Activated naive CD4-positive, alpha-beta T cell treated with anti-CD3 and anti-CD28 coated beads, Interleukin-2, amount 50 U/mL, for 72 hours (primary cell): ENCODE results near the gene ZNF770. TPM values are rescaled to one million over a fixed set of nuclear protein-coding genes. Genes with fewer than 3 reads are reported as not detected.
A peak's percentile ranks its signal among the peaks of the same experiment; 100 is the strongest.

ENCODE experiments used
- ATAC-seq, 2 donors: fragments of 150-1000 bp; cut with Tn5 transposase; 2 replicates each; pipeline ENCODE4 v1.10.0; 2021; ENCODE audit warnings: mild to moderate bottlenecking in 2 of 2, moderate library complexity in 2 of 2
- DNase-seq, 2 donors: peaks; one replicate each; pipeline ENCODE4 v3.0.0; 2021 to 2022; ENCODE audit warnings: low spot score in 2 of 2
- H3K27ac Mint-ChIP-seq, 2 donors: one replicate each; pipeline ENCODE4 v1.8.0; 2022; ENCODE audit warnings: mild to moderate bottlenecking in 2 of 2, mixed read lengths in 2 of 2
- H3K36me3 Mint-ChIP-seq, 2 donors: one replicate each; pipeline ENCODE4 v1.8.0; 2022; ENCODE audit warnings: mixed read lengths in 2 of 2
- H3K9me3 Mint-ChIP-seq, 2 donors: one replicate each; pipeline ENCODE4 v1.8.0; 2022; ENCODE audit warnings: mixed read lengths in 2 of 2
- total RNA-seq, 2 donors: library from RNA; stranded (reverse); gene quantifications; one replicate each; pipeline ENCODE4 v1.2.3, GENCODE V29; 2022

ZNF770 gene
- 10 to 100 TPM; 25.2 to 53.0 TPM for total RNA-seq

DNA sequence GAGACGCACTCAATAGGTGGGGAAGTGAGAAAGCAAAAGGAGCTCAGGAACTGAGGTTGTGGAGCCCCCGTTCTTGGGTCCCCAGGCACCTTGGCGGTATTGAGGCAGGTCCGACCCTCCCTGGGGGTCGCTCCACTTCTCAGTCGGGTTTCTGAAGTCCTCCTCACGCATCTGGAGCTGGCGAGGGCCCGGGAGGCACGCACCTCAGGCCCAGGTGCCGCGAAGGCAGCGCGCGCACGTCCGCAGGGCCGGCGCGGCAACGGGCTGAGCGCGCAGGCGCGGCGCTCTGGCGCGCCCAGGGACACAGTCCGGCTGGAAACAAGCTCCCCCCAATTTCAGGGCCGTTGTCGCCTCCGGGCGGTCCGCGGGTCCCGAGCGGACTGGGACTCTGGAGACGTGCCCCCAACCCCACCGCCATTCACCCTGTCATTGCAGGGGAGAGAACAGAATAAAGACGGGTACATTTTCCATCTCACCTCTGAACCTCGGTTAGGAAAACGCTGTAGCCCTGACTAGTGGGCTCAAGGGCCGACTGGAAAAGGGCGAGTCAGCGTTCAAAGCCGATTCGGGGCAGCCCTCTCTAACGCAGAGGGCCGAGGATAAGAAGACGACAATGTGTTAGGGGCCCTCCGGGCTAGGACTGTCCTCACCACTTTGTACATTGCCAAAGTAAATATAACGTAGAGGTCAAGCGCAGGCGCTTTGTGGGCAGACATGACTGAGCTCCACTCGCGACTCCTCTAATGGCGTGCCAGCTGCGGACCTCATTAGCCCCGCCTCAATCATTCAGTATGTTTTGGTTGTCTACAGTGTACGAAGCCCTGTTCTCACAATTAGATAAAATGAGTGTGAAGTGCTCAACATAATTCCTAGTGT is at the start of gene ZNF770:
Gene ZNF770 (minus strand): TSS at position 261 of the 876 bp plus-strand sequence. CDS start 4,853 bp downstream, outside the sequence.
- DNase-seq = peak; percentile 86 to 88
- H3K27ac Mint-ChIP-seq = peak within 1 kb of the TSS; percentile 96 to 100
- H3K9me3 Mint-ChIP-seq = peaks cover 2% of the 10 kb centered on the region in 2 donors
- H3K36me3 Mint-ChIP-seq = peaks cover 17 to 29% of the 10 kb centered on the region in 2 donors
- peak; percentile 89 to 90 for ATAC-seq

DNA sequence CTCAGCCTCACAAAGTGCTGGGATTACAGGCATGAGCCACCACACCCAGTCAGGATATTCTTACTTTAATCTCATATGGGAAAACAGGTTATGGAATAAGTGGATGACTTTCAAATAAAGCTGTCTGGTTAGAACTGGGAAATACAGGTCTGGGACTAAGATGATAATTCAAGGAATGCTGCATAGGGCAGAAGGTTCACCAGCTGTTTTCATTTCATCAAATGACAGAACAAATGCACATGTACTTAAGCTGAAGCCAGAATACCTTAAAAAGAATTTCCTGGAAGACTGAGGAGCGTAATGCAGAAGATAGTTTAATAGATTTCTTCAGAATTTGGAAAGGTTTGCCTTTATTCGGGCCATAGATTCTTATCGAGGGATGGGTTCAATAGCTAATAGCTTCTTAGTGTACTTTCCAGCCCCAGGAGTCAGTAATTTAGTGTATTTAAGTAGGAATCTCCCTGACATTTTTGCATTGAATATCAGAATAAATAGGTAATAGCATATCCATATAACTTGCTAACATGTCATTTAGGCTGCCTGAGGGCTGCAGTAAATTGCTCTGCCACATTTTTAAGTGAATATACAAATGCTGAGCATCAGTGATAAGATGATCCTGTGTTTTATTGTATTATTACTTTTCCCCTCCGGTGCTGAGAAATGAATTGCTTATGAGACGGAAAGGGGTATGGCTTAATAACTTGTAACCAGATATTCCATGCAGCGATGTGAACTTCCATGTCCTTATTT is 40.3 kb upstream of the ZNF770 start:
- Mint-ChIP-seq H3K27ac (no peak overlapping the region), H3K36me3 (no peaks in the 10 kb centered on the region), H3K9me3 (no peaks in the 10 kb centered on the region)
- ATAC-seq = no peak
- DNase-seq = no peak

DNA sequence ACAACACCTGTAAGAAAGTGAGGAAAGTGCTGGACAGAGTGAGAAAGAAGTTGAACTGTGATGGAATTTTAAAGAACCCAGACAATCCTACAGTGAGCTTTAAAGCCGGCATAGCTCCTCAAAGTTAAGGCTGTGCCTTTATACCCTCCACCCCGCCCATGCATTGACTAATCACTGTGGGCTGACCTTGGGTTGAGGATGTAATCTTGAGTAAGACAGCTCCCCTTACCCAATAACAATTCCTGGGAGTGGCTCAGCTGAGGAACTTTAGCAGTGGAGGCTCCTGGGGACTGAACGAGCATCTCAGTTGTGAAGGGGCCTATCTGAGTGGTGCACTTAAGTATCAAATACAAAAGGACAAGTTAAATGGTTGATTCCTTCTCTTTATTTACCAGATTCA is 35.7 kb upstream of the ZNF770 start:
- Mint-ChIP-seq H3K36me3 (no peaks in the 10 kb centered on the region), H3K9me3 (no peaks in the 10 kb centered on the region), H3K27ac (no peak overlapping the region)
- no peak for ATAC-seq
- no peak for DNase-seq

DNA sequence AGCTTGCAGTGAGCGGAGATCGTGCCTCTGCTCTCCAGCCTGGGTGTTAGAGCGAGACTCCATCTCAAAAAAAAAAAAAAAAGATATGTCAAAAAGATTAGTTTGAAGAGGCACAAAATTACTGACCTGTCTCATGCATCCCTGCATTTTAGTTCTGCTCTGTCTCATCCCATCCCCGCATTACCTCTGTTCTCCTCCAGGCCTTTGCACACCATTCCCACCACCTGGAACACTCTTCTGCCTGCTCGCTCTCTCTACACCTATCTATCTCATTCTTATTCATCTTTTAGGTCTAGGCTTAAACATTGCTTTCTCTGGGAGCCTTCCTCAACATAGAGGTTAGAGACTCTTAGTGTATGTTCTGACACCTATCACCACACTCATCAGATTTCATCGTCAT is 32.9 kb upstream of the ZNF770 start:
- ATAC-seq (no peak), DNase-seq (no peak)
- Mint-ChIP-seq H3K27ac (no peak overlapping the region), H3K36me3 (no peaks in the 10 kb centered on the region), H3K9me3 (no peaks in the 10 kb centered on the region)

DNA sequence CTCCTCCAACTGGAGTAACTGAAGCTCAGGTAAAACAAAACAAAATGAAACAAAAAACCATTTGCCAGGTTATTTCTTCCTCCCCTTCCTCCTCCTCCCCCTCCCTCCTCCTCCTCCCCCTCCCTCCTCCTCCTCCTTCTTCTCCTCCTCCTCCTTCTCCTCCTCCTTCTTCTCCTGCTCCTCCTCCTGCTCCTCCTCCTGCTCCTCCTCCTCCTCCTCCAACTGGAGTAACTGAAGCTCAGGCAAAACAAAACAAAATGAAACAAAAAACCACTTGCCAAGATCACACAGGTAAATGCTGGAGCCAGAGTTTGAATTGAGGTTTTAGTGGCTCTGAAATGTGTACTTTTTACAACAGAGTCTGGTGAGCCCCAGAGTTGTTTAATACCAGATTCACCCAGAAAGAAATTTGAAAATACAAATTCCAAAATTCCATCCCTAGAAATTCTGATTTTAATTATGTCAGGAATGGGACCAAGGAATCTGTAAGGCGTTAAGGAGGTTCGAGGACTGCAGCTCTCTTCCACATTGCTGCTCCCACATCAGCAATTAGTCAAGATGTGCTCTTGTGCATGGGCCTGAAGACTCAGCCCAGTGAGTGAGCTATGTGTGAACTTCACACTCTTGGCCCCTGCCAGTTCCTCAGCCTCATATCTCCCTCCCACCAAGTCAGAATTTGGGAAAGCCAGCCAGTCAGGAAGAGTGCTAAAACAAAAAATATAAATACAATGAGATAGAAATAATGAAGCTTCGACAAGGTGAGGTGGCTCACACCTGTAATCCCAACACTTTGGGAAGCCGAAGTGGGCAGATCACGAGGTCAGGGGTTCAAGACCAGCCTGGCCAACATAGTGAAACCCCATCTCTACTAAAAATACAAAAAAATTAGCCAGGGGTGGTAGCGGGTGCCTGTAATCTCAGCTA is 31.6 kb upstream of the ZNF770 start:
- H3K9me3 Mint-ChIP-seq = no peaks in the 10 kb centered on the region

GRCh38 chr15:35014241-35014640 is 26.2 kb upstream of the ZNF770 start:
- DNase-seq = no peak
- no peak for ATAC-seq
- Mint-ChIP-seq H3K27ac (no peak overlapping the region), H3K36me3 (no peaks in the 10 kb centered on the region), H3K9me3 (no peaks in the 10 kb centered on the region)

More for the DNA sequence above, 31.6 kb upstream of the ZNF770 start:
- Mint-ChIP-seq H3K36me3 (no peaks in the 10 kb centered on the region), H3K27ac (no peak overlapping the region)
- ATAC-seq (no peak), DNase-seq (no peak)

GRCh38 chr15:35013370-35013769 is 25.3 kb upstream of the ZNF770 start:
- ATAC-seq = peak in 1 of 2 donors; percentile 48
- H3K36me3 Mint-ChIP-seq = no peaks in the 10 kb centered on the region
- no peaks in the 10 kb centered on the region for H3K9me3 Mint-ChIP-seq
- no peak for DNase-seq
- no peak overlapping the region for H3K27ac Mint-ChIP-seq

DNA sequence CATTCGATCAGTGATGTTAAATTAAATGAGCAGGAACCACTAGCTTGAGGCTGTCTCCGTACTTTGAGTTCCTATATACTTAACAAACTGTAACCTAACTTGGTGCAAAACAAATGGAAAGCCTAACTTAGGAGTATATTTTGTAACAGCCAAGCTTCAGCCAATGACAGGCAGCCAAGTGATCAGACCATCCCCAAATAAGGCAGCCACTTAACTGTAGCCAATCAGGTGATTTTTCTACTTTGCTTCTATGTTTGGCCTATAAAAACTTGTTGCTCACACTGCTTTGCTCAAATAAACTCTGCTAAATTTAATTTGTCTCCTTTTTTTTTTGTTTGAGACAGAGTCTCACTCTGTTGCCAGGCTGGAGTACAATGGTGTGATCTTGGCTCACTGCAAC is 19.3 kb upstream of the ZNF770 start:
- no peaks in the 10 kb centered on the region for H3K9me3 Mint-ChIP-seq

DNA sequence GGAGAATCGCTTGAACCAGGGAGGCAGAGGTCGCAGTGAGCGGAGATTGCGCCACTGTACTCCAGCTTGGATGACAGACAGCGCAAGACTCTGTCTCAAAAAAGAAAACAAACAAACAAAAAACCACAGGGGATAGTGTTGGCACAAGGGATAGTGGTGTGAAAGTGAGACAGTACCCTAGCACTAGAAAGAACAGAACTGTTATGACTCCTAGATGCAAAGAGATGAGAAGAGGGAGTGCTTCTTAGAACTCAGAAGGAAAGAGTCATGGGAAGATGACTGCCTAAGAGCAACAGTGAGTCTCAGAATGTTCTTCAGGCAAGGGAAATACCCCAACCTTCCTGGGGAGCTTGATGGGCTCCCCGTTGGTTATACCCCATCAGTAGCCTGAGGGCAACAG is 17.8 kb upstream of the ZNF770 start:
- no peak overlapping the region for H3K27ac Mint-ChIP-seq
- ATAC-seq (no peak), DNase-seq (no peak)
- H3K9me3 Mint-ChIP-seq = no peaks in the 10 kb centered on the region
- H3K36me3 Mint-ChIP-seq = no peaks in the 10 kb centered on the region

More for the DNA sequence above, 19.3 kb upstream of the ZNF770 start:
- ATAC-seq (no peak), DNase-seq (no peak)
- H3K36me3 Mint-ChIP-seq = no peaks in the 10 kb centered on the region
- no peak overlapping the region for H3K27ac Mint-ChIP-seq

- Mint-ChIP-seq H3K9me3 (no peaks in the 10 kb centered on the region), H3K27ac (no peak overlapping the region), H3K36me3 (no peaks in the 10 kb centered on the region)
- DNase-seq (no peak), ATAC-seq (no peak)
These were observed 15.8 kb upstream of the ZNF770 start for GRCh38 chr15:35003928-35004327.

GRCh38 chr15:35000511-35000910 is 12.4 kb upstream of the ZNF770 start:
- DNase-seq = no peak
- Mint-ChIP-seq H3K36me3 (no peaks in the 10 kb centered on the region), H3K9me3 (no peaks in the 10 kb centered on the region), H3K27ac (no peak overlapping the region)
- ATAC-seq = no peak

DNA sequence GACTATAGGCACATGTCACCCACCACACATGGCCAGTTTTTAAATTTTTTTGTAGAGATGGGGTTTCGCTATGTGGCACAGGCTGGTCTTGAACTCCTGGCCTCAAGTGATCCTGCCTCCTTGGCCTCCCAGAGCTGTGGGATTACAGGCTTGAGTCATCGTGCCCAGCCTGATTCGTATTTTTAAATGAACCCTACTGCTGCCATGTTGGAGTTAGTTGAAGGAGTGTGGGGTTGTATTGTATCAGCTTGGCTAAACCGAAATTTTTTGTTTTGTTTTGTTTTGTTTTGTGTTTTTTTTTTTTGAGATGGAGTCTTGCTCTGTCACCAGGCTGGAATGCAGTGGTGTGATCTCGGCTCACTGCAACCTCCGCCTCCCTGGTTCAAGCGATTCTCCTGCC is 11.8 kb upstream of the ZNF770 start:
- no peak for DNase-seq
- ATAC-seq = no peak
- no peaks in the 10 kb centered on the region for H3K9me3 Mint-ChIP-seq
- H3K27ac Mint-ChIP-seq = no peak overlapping the region
- H3K36me3 Mint-ChIP-seq = no peaks in the 10 kb centered on the region

GRCh38 chr15:34994925-34995324 is 6.8 kb upstream of the ZNF770 start:
- peaks cover 0 to 8% of the 10 kb centered on the region in 2 donors for H3K36me3 Mint-ChIP-seq
- ATAC-seq (no peak), DNase-seq (no peak)
- H3K27ac Mint-ChIP-seq = no peak overlapping the region
- H3K9me3 Mint-ChIP-seq = peaks cover 6 to 7% of the 10 kb centered on the region in 2 donors

DNA sequence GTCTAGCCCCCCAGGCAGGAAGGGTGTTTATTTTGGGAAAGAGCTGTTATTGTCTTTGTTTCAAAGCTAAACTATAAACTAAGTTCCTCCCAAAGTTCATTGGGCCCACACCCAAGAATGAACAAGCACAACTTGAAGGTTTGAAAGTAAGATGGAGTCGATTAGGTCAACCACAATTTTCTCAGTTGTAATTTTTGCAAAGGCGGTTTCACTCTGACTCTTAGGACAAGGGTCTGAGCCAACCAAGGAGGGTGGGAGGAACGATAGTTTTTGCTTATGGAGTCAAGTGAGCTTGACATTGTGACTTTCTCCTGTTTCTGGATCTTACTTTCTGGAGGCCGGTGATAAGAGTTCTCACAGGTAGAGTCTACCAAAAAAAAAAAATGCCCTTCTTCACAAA is 5.8 kb upstream of the ZNF770 start:
- ATAC-seq (peak; percentile 86 to 91), DNase-seq (peak in 1 of 2 donors; percentile 31)
- Mint-ChIP-seq H3K36me3 (peaks cover 0 to 8% of the 10 kb centered on the region in 2 donors), H3K9me3 (peaks cover 6 to 7% of the 10 kb centered on the region in 2 donors), H3K27ac (peak overlapping the region; percentile 85 to 87)

DNA sequence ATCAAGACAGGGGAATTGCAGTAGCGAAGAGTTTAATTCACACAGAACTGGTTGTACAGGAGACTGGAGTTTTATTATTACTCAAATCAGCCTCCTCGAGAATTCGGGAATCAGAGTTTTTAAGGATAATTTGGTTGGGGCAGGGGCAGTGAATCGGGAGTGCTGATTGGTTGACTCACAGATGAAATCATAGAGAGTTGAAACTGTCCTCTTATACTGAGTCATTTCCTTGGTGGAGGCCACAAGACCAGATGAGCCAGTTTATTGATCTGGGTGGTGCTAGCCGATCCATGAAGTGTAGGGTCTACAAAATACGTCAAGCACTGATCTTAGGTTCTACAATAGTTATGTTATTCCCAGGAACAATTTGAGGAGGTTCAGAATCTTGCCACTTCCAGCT is 5.3 kb upstream of the ZNF770 start:
- no peak for DNase-seq
- peak; percentile 62 for ATAC-seq
- Mint-ChIP-seq H3K9me3 (peaks cover 6 to 7% of the 10 kb centered on the region in 2 donors), H3K36me3 (peaks cover 0 to 8% of the 10 kb centered on the region in 2 donors), H3K27ac (peak overlapping the region; percentile 85 to 87)

DNA sequence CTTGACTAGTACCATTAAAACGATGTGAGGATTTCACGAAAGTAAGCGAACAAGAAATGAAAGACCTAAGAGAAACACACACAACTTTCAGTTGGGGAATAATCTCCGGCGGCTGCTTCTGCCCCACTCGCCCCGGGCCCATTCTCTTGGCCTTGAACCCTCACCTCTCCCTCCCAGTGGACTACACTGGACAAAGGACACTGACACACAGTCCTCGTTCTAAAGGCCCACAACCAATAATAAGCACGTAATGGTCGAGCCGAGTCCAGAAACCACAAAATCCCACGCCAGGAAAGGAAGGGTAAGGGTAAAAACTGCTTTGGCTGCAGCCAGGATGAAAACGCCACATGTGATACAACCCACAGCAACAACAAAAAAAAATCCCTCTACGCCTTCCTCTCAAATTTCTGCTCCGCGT is 469 bp downstream of the ZNF770 start:
- Mint-ChIP-seq H3K9me3 (no peaks in the 10 kb centered on the region), H3K36me3 (peaks cover 17 to 27% of the 10 kb centered on the region in 2 donors), H3K27ac (peak overlapping the region; percentile 96 to 100)
- ATAC-seq (peak in 1 of 2 donors; percentile 4), DNase-seq (peak in 1 of 2 donors; percentile 8)
